Esophagus muscularis mucosa (tissue), 4 donors: Measurements from ENCODE around the gene UBQLNL.
A peak's percentile ranks its signal among the peaks of the same experiment; 100 is the strongest.

Experiments used
- CTCF ChIP-seq, 3 experiments: fragments of 200-600 bp in 2 of 3; fragments of 450-650 bp in 1 of 3; sonication (generic) in 2 of 3; IDR thresholded peaks; one replicate each; pipeline ENCODE4 v1.5.1; 2017 to 2019; ENCODE audit warnings: antibody characterized with exemption in 3 of 3, mild to moderate bottlenecking in 2 of 3, moderate library complexity in 1 of 3
- EP300 ChIP-seq: sonication (generic); formaldehyde crosslinking; IDR thresholded peaks from one replicate; pipeline ENCODE4 v1.6.1; 2017; ENCODE audit warnings: antibody characterized with exemption
- POLR2A ChIP-seq: fragments of 450-650 bp; IDR thresholded peaks from one replicate; pipeline ENCODE4 v1.6.1; 2017; ENCODE audit warnings: antibody characterized with exemption, moderate library complexity, mild to moderate bottlenecking, low read depth

- TF ChIP-seq CTCF (IDR thresholded peaks at IDR 0.05) (peak; percentile 60 to 77 (median 62)), POLR2A (no peak), EP300 (no peak)
These were observed 40.2 kb downstream of the UBQLNL start for GRCh38 chr11:5476186-5476819.
